Heart left ventricle (tissue), 16 donors: ENCODE results near the gene ZSCAN25. TPM values are rescaled to one million over a fixed set of nuclear protein-coding genes. Genes with fewer than 3 reads are reported as not detected.

Experiments used
- ATAC-seq, 4 donors: fragments of 200-7000 bp; cut with Tn5 transposase; one replicate each; pipeline ENCODE4 v1.9.1; 2020 to 2022; ENCODE audit warnings: moderate library complexity in 4 of 4, mild to moderate bottlenecking in 3 of 4, moderate number of reproducible peaks in 1 of 4
- DNase-seq, 5 donors: peaks; one replicate each; pipeline ENCODE4 v3.0.0-alpha.2; 2020
- H3K27ac ChIP-seq, 12 donors: fragments of 200-600 bp; sonication (generic) in 4 of 12; one replicate each; pipeline versions ENCODE4 v1.5.0 to v1.8.0; 2016 to 2022; ENCODE audit warnings: mild to moderate bottlenecking in 2 of 12
- H3K27me3 ChIP-seq, 9 donors: fragments of 200-600 bp; sonication (generic) in 2 of 9; one replicate each; pipeline versions ENCODE4 v1.5.1 to v1.8.0; 2016 to 2022; ENCODE audit warnings: mild to moderate bottlenecking in 3 of 9
- H3K36me3 ChIP-seq, 9 donors: fragments of 200-600 bp; sonication (generic) in 2 of 9; one replicate each; pipeline versions ENCODE4 v1.5.0 to v1.8.0; 2018 to 2022; ENCODE audit warnings: mild to moderate bottlenecking in 2 of 9
- H3K4me1 ChIP-seq, 12 donors: fragments of 200-600 bp; sonication (generic) in 4 of 12; one replicate each; pipeline versions ENCODE4 v1.5.0 to v1.8.0; 2016 to 2022; ENCODE audit warnings: mild to moderate bottlenecking in 3 of 12
- H3K4me3 ChIP-seq, 12 donors: fragments of 200-600 bp; sonication (generic) in 4 of 12; one replicate each; pipeline versions ENCODE4 v1.5.0 to v1.8.0; 2017 to 2022; ENCODE audit warnings: mild to moderate bottlenecking in 9 of 12, moderate library complexity in 4 of 12
- H3K9me3 ChIP-seq, 12 donors: fragments of 200-600 bp; sonication (generic) in 4 of 12; one replicate each; pipeline versions ENCODE4 v1.5.0 to v1.8.0; 2016 to 2022; ENCODE audit warnings: mild to moderate bottlenecking in 1 of 12
- CTCF ChIP-seq, 12 donors: fragments of 200-600 bp; sonication (generic) in 4 of 12; IDR thresholded peaks; one replicate each; pipeline versions ENCODE4 v1.5.0 to v1.8.0; 2018 to 2022; ENCODE audit warnings: antibody characterized with exemption in 12 of 12, mild to moderate bottlenecking in 5 of 12
- POLR2A ChIP-seq, 2 donors: fragments of 450-650 bp; IDR thresholded peaks; one replicate each; pipeline ENCODE4 v1.6.1; 2017; ENCODE audit warnings: antibody characterized with exemption in 2 of 2, mild to moderate bottlenecking in 2 of 2, moderate library complexity in 2 of 2
- WGBS, 4 donors: extraction: QIAGEN DNeasy Blood & Tissue Kit in 2 of 4; methylation state at CpG; one replicate each; pipeline versions ENCODE4 v1.1.5 to v1.1.7; 2013 to 2018; 5-methylcytosine and 5-hydroxymethylcytosine counted together
- intact Hi-C, 10 donors: fragments of 100-400 bp; cut with DNase I; formaldehyde crosslinking; loops; one replicate each; pipeline versions ENCODE4 v1.11.1 to v1.14.2; 2022
- polyA plus RNA-seq, 2 donors: library from polyadenylated mRNA; stranded (reverse); fragments of 200-250 nt; gene quantifications; one replicate each; pipeline ENCODE4 v1.2.3, GENCODE V29; 2013
- total RNA-seq, 9 donors: library from RNA; depleted of rRNA in 2 of 9; stranded (reverse); fragments of >200 nt in 2 of 9; fragmentation: NEBNext Ultra II Directional in 3 of 9; extraction: Animal tissue kit (Norgen Biotek cat#: 25700) in 3 of 9; gene quantifications; one replicate each; pipeline versions ENCODE4 v1.1.0 to v1.2.4, GENCODE V29; 2016 to 2023
- donor health status: ischemic (EF 13 %, LVEDD 7.1; RV severe dilation, severe dysfunction).
- donor health status: healthy with polysubstance abuse.
- donor health status: DM: no; HTN: yes; CAD: no.
- donor health status: DM: no; HTN: no; CAD: no.
- donor health status: ischemic (EF 25% LVEDD 6.9; RV normal size, moderate dysfunction).
- donor health status: ischemic (EF 25% LVEDD 5.7; RV mildly dilated, moderate dysfunction).
- donor health status: healthy.
- donor health status: DM: yes; HTN: yes; CAD: no.
- donor health status: ischemic (EF 35%, LVEDD 5.7; RV mildly dilated, moderate dysfunction).
- donor health status: nonischemic (EF 11% LVEDD 7.7; RV severe dilation, severe dysfunction).
- donor health status: DM: yes; HTN: yes; CAD: no.
- donor health status: PGD.
- donor health status: ischemic (EF 29% LVEDD 5.4; RV normal size, mild dysfunction).
- donor health status: nonischemic (EF 23%, LVEDD 6.1; RV moderate dilation, normal function).

ZSCAN25 gene
- total and polyA plus RNA-seq, 11 donors: 3.4 to 12.0 (median 8.2) TPM

GRCh38 chr7:99677013-99677647 is 60.4 kb downstream of the ZSCAN25 start:
- no peak for TF ChIP-seq CTCF (IDR thresholded peaks at IDR 0.05)
- TF ChIP-seq POLR2A (IDR thresholded peaks at IDR 0.05): no peak
- Histone ChIP-seq H3K4me1 (no peaks in the 10 kb centered on the region), H3K27me3 (no peaks in the 10 kb centered on the region), H3K27ac (no peak overlapping the region), H3K9me3 (peaks cover 0 to 7% (median 0%) of the 10 kb centered on the region in 12 donors), H3K4me3 (no peak overlapping the region), H3K36me3 (no peaks in the 10 kb centered on the region)
- 86 to 88% (median 88%) methylated on average over 4 of the region's 4 CpGs for WGBS, 4 donors
- no peak for DNase-seq
- intact Hi-C loops: no loop called here
- no peak for ATAC-seq

GRCh38 chr7:99677648-99678045 is 60.9 kb downstream of the ZSCAN25 start:
- 93 to 100% (median 97%) methylated on average over 2 of the region's 2 CpGs for WGBS, 4 donors
- peaks cover 0 to 11% (median 0%) of the 10 kb centered on the region in 12 donors for H3K9me3 ChIP-seq

GRCh38 chr7:99679032-99679399 is 62.3 kb downstream of the ZSCAN25 start:
- Histone ChIP-seq H3K4me3 (no peak overlapping the region), H3K27me3 (no peaks in the 10 kb centered on the region), H3K9me3 (peaks cover 0 to 14% (median 0%) of the 10 kb centered on the region in 12 donors), H3K4me1 (no peaks in the 10 kb centered on the region), H3K27ac (no peak overlapping the region), H3K36me3 (no peaks in the 10 kb centered on the region)
- TF ChIP-seq CTCF (IDR thresholded peaks at IDR 0.05) (no peak), POLR2A (IDR thresholded peaks at IDR 0.05) (no peak)
- WGBS, 4 donors: 53 to 59% (median 56%) methylated on average over 4 of the region's 4 CpGs
- DNase-seq (no peak), ATAC-seq (no peak)
- intact Hi-C loops: no loop called here

More at GRCh38 chr7:99677648-99678045, 60.9 kb downstream of the ZSCAN25 start:
- no peak for ATAC-seq
- no peak overlapping the region for H3K4me3 ChIP-seq
- no peaks in the 10 kb centered on the region for H3K27me3 ChIP-seq
- intact Hi-C loops: no loop called here
- H3K4me1 ChIP-seq: no peaks in the 10 kb centered on the region
- no peak overlapping the region for H3K27ac ChIP-seq
- TF ChIP-seq CTCF (IDR thresholded peaks at IDR 0.05): no peak
- TF ChIP-seq POLR2A (IDR thresholded peaks at IDR 0.05): no peak
- DNase-seq: no peak
- no peaks in the 10 kb centered on the region for H3K36me3 ChIP-seq

GRCh38 chr7:99679400-99680191 is 62.9 kb downstream of the ZSCAN25 start, which contains the start of gene CYP3A5:
Gene CYP3A5, minus strand, starts transcription at chr7:99679996. Its CDS starts 100 bp downstream, at chr7:99679896.
- Histone ChIP-seq H3K9me3 (peaks cover 0 to 14% (median 0%) of the 10 kb centered on the region in 12 donors), H3K4me1 (no peaks in the 10 kb centered on the region), H3K4me3 (no peak within 1 kb of the TSS), H3K27ac (no peak within 1 kb of the TSS), H3K27me3 (no peaks in the 10 kb centered on the region), H3K36me3 (no peaks in the 10 kb centered on the region)
- WGBS, 4 donors: 62 to 68% (median 66%) methylated on average over 10 of the region's 10 CpGs
- DNase-seq (no peak), ATAC-seq (peak; percentile 22 to 59 (median 36))
- TF ChIP-seq CTCF (IDR thresholded peaks at IDR 0.05): no peak
- no peak for TF ChIP-seq POLR2A (IDR thresholded peaks at IDR 0.05)
- intact Hi-C loops: no loop called here
